SU-DHL-6 (cell line): Measurements from ENCODE around the gene RNF114.
A peak's percentile ranks its signal among the peaks of the same experiment; 100 is the strongest.
"Not testable (repeated sequence)": the region's sequence is repeated elsewhere in the genome, so short reads cannot be mapped to it uniquely, and the experiment has no call there.

Experiments
- H2AFZ ChIP-seq: fragments of 200-600 bp; sonication (generic); 2 replicates; pipeline ENCODE4 v1.6.1; 2014; ENCODE audit warnings: low read depth, mild to moderate bottlenecking, moderate library complexity, mixed read lengths, antibody characterized with exemption, low read length; ENCODE audit not compliant: severe bottlenecking
- H3F3A ChIP-seq: fragments of 200-600 bp; shearing (Covaris generic); 2 replicates; pipeline ENCODE4 v1.6.0; 2016; ENCODE audit warnings: antibody characterized with exemption, mild to moderate bottlenecking; ENCODE audit not compliant: insufficient read depth
- H3K27ac ChIP-seq: fragments of 200-600 bp; sonication (generic); 2 replicates; pipeline ENCODE4 v1.5.1; 2016; ENCODE audit warnings: low read depth, mild to moderate bottlenecking, low read length, moderate library complexity, mixed read lengths
- H3K27me3 ChIP-seq: fragments of 200-600 bp; sonication (generic), shearing (Covaris generic); 2 replicates; pipeline ENCODE4 v1.6.0; 2014; ENCODE audit warnings: mild to moderate bottlenecking, low read length
- H3K36me3 ChIP-seq: fragments of 200-600 bp; sonication (generic); 2 replicates; pipeline ENCODE4 v1.6.1; 2014; ENCODE audit warnings: mild to moderate bottlenecking, low read length, mixed read lengths
- H3K4me2 ChIP-seq: fragments of 300-600, 200-600 bp; shearing (Covaris generic), sonication (generic); 2 replicates; pipeline ENCODE4 v1.6.0; 2014; ENCODE audit warnings: low read length, low read depth, mild to moderate bottlenecking; ENCODE audit not compliant: poor library complexity, severe bottlenecking
- H3K4me3 ChIP-seq: fragments of 200-600 bp; sonication (generic); 2 replicates; pipeline ENCODE4 v1.5.1; 2014; ENCODE audit warnings: antibody characterized with exemption, low read length, mild to moderate bottlenecking, mixed read lengths; ENCODE audit not compliant: insufficient read depth, poor library complexity, severe bottlenecking
- H3K79me2 ChIP-seq: fragments of 200-600 bp; sonication (generic); 2 replicates; pipeline ENCODE4 v1.6.1; 2014; ENCODE audit warnings: mild to moderate bottlenecking, low read length, moderate library complexity; ENCODE audit not compliant: insufficient read depth
- H3K9ac ChIP-seq: fragments of 200-600 bp; sonication (generic); 2 replicates; pipeline ENCODE4 v1.7.0; 2014; ENCODE audit warnings: mild to moderate bottlenecking, low read length
- H3K9me2 ChIP-seq: fragments of 200-600 bp; sonication (generic); replicated peaks from 2 replicates; pipeline ENCODE4 v1.6.1; 2014; ENCODE audit warnings: low read length; ENCODE audit not compliant: insufficient read depth
- H3K9me3 ChIP-seq: fragments of 200-600 bp; sonication (generic); 2 replicates; pipeline ENCODE4 v1.6.1; 2014; ENCODE audit warnings: low read length, mixed read lengths; ENCODE audit not compliant: insufficient read depth
- H4K20me1 ChIP-seq: fragments of 200-600 bp; sonication (generic); 2 replicates; pipeline ENCODE4 v1.6.1; 2014; ENCODE audit warnings: low read depth, mild to moderate bottlenecking, antibody characterized with exemption, low read length, moderate library complexity, mixed read lengths
- CTCF ChIP-seq: fragments of 200-600 bp; sonication (generic); IDR thresholded peaks from one replicate; pipeline ENCODE4 v1.5.1; 2017; ENCODE audit warnings: antibody characterized with exemption, mild to moderate bottlenecking, low read length, moderate library complexity; ENCODE audit not compliant: insufficient read depth, poor library complexity, severe bottlenecking
- EZH2phosphoT487 ChIP-seq: fragments of 200-600 bp; sonication (generic), shearing (Covaris generic); conservative IDR thresholded peaks from 2 replicates; pipeline ENCODE4 v1.6.1; 2018; ENCODE audit warnings: mild to moderate bottlenecking, antibody characterized with exemption, low read length, moderate library complexity, mixed read lengths

The RNF114 gene

GRCh38 chr20:49993301-49993751 is 57.1 kb downstream of the RNF114 start:
- Histone ChIP-seq H3K4me3 (no peak overlapping the region), H3K9me2 (no peaks in the 10 kb centered on the region), H2AFZ (no peak overlapping the region), H3K27ac (no peak overlapping the region), H3F3A (no peaks in the 10 kb centered on the region), H3K36me3 (no peaks in the 10 kb centered on the region), H3K27me3 (no peaks in the 10 kb centered on the region), H3K79me2 (no peaks in the 10 kb centered on the region), H3K4me2 (no peak overlapping the region), H3K9me3 (no peaks in the 10 kb centered on the region), H4K20me1 (no peaks in the 10 kb centered on the region), H3K9ac (no peak overlapping the region)
- no peak for TF ChIP-seq CTCF
- no peak for TF ChIP-seq EZH2phosphoT487

GRCh38 chr20:49995586-49995985 is 59.4 kb downstream of the RNF114 start:
- no peaks in the 10 kb centered on the region for H3K36me3 ChIP-seq
- no peak overlapping the region for H2AFZ ChIP-seq
- H3K4me3 ChIP-seq = no peak overlapping the region
- no peaks in the 10 kb centered on the region for H3K79me2 ChIP-seq
- no peaks in the 10 kb centered on the region for H3K9me2 ChIP-seq
- H3K4me2 ChIP-seq = no peak overlapping the region
- H3K27me3 ChIP-seq = no peaks in the 10 kb centered on the region
- H3K27ac ChIP-seq = no peak overlapping the region
- H3K9me3 ChIP-seq = no peaks in the 10 kb centered on the region
- H3K9ac ChIP-seq = no peak overlapping the region
- no peaks in the 10 kb centered on the region for H4K20me1 ChIP-seq
- TF ChIP-seq CTCF (no peak), EZH2phosphoT487 (no peak)
- no peaks in the 10 kb centered on the region for H3F3A ChIP-seq

- not testable (repeated sequence) for H3K36me3 ChIP-seq, H3K9me2 ChIP-seq, H3K27ac ChIP-seq, H2AFZ ChIP-seq, H3K9me3 ChIP-seq, H3K9ac ChIP-seq, H3F3A ChIP-seq, H3K79me2 ChIP-seq, H4K20me1 ChIP-seq, H3K27me3 ChIP-seq, H3K4me3 ChIP-seq
- H3K4me2 ChIP-seq = peak overlapping the region; percentile 13
These were observed 62.4 kb downstream of the RNF114 start for GRCh38 chr20:49998478-49999188.

- Histone ChIP-seq H3K79me2 (no peaks in the 10 kb centered on the region), H4K20me1 (no peaks in the 10 kb centered on the region), H2AFZ (no peak overlapping the region), H3K27me3 (no peaks in the 10 kb centered on the region), H3K27ac (no peak overlapping the region), H3K4me2 (peak overlapping the region; percentile 13), H3F3A (no peaks in the 10 kb centered on the region), H3K9me2 (no peaks in the 10 kb centered on the region), H3K9me3 (no peaks in the 10 kb centered on the region), H3K36me3 (no peaks in the 10 kb centered on the region), H3K9ac (no peak overlapping the region), H3K4me3 (no peak overlapping the region)
- TF ChIP-seq EZH2phosphoT487 (no peak), CTCF (no peak)
These were observed 63.1 kb downstream of the RNF114 start for GRCh38 chr20:49999329-49999728.

GRCh38 chr20:50000548-50001222 is 64.5 kb downstream of the RNF114 start:
- H3K79me2 ChIP-seq, H3K4me3 ChIP-seq, H3K9me3 ChIP-seq, H4K20me1 ChIP-seq, H2AFZ ChIP-seq, H3F3A ChIP-seq, H3K9me2 ChIP-seq, H3K9ac ChIP-seq, H3K27me3 ChIP-seq, H3K4me2 ChIP-seq, H3K27ac ChIP-seq, H3K36me3 ChIP-seq: not testable (repeated sequence)
